ENCODE results near the gene C11orf86.

GRCh38 chr11:66987158-66987620 is 12.1 kb downstream of the C11orf86 start:
- TF ChIP-seq, protein P1, sequence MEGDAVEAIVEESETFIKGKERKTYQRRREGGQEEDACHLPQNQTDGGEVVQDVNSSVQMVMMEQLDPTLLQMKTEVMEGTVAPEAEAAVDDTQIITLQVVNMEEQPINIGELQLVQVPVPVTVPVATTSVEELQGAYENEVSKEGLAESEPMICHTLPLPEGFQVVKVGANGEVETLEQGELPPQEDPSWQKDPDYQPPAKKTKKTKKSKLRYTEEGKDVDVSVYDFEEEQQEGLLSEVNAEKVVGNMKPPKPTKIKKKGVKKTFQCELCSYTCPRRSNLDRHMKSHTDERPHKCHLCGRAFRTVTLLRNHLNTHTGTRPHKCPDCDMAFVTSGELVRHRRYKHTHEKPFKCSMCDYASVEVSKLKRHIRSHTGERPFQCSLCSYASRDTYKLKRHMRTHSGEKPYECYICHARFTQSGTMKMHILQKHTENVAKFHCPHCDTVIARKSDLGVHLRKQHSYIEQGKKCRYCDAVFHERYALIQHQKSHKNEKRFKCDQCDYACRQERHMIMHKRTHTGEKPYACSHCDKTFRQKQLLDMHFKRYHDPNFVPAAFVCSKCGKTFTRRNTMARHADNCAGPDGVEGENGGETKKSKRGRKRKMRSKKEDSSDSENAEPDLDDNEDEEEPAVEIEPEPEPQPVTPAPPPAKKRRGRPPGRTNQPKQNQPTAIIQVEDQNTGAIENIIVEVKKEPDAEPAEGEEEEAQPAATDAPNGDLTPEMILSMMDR (conservative IDR thresholded peaks at IDR 0.05; ENCODE audit: low read length), result no peak
- no peak for TF ChIP-seq EZH2phosphoT487 (IDR thresholded peaks at IDR 0.05; ENCODE audit: borderline replicate concordance, low read depth, low read length)

Data from OCI-LY7 (cell line).